Uterus (tissue), 2 donors: ENCODE measurements around the gene AACS.

ENCODE experiments used
- CTCF ChIP-seq, 4 experiments: fragments of 200-600 bp in 2 of 4; fragments of 450-650 bp in 2 of 4; sonication (generic) in 2 of 4; IDR thresholded peaks; one replicate each; pipeline ENCODE4 v1.5.1; 2016 to 2019; ENCODE audit warnings: antibody characterized with exemption in 4 of 4, mild to moderate bottlenecking in 2 of 4, moderate library complexity in 1 of 4
- POLR2A ChIP-seq, 2 donors: fragments of 450-650 bp; IDR thresholded peaks; one replicate each; pipeline ENCODE4 v1.6.1; 2016; ENCODE audit warnings: antibody characterized with exemption in 2 of 2, mild to moderate bottlenecking in 1 of 2, moderate library complexity in 1 of 2

GRCh38 chr12:125163148-125163547 is 97.9 kb downstream of the AACS start:
- no peak for TF ChIP-seq CTCF (IDR thresholded peaks at IDR 0.05)
- no peak for TF ChIP-seq POLR2A (IDR thresholded peaks at IDR 0.05)
